CD4-positive, CD25-positive, alpha-beta regulatory T cell (primary cell): ENCODE data around the gene PHKG1. TPM values are rescaled to one million over a fixed set of nuclear protein-coding genes. Genes with fewer than 3 reads are reported as not detected.
"Not testable (repeated sequence)": the region's sequence is repeated elsewhere in the genome, so short reads cannot be mapped to it uniquely, and the experiment has no call there.

Experiments used
- ATAC-seq, 2 donors: fragments of 150-1000 bp; cut with Tn5 transposase; one replicate each; pipeline ENCODE4 v1.10.0; 2021; ENCODE audit warnings: low read depth in 2 of 2, moderate number of reproducible peaks in 2 of 2, moderate library complexity in 1 of 2
- DNase-seq, 3 donors: peaks; one replicate each; pipeline versions ENCODE4 v3.0.0 to v3.0.0-alpha.2; 2012 to 2022; ENCODE audit warnings: mixed read lengths in 1 of 3
- H3K27ac ChIP-seq: one replicate; pipeline ENCODE4 v1.7.0; 2013; ENCODE audit warnings: mild to moderate bottlenecking, low read length; ENCODE audit not compliant: insufficient read depth, poor library complexity, severe bottlenecking
- H3K27me3 ChIP-seq: one replicate; pipeline ENCODE4 v1.7.0; 2013; ENCODE audit warnings: low read length; ENCODE audit not compliant: control insufficient read depth, insufficient read depth
- H3K36me3 ChIP-seq: one replicate; pipeline ENCODE4 v1.7.0; 2013; ENCODE audit warnings: mild to moderate bottlenecking, low read length, moderate library complexity; ENCODE audit not compliant: control insufficient read depth, insufficient read depth
- H3K4me1 ChIP-seq: 2 replicates; pipeline ENCODE4 v1.7.0; 2013; ENCODE audit warnings: mild to moderate bottlenecking, low read length; ENCODE audit not compliant: insufficient read depth, control insufficient read depth, poor library complexity, severe bottlenecking
- H3K4me3 ChIP-seq: one replicate; pipeline ENCODE4 v1.7.0; 2013; ENCODE audit warnings: low read depth, mild to moderate bottlenecking, low read length, moderate library complexity
- H3K9me3 ChIP-seq, 2 experiments: 1 replicate in 1 of 2; 2 replicates in 1 of 2; pipeline ENCODE4 v1.7.0; 2013; ENCODE audit warnings: low read length in 2 of 2, mild to moderate bottlenecking in 1 of 2, moderate library complexity in 1 of 2; ENCODE audit not compliant: control insufficient read depth in 2 of 2
- H3K27ac Mint-ChIP-seq, 3 donors: one replicate each; pipeline ENCODE4 v1.8.0; 2020 to 2022; ENCODE audit warnings: mild to moderate bottlenecking in 3 of 3, mixed read lengths in 3 of 3, moderate library complexity in 2 of 3
- H3K27me3 Mint-ChIP-seq: one replicate; pipeline ENCODE4 v1.8.0; 2022; ENCODE audit warnings: mild to moderate bottlenecking, mixed read lengths
- H3K36me3 Mint-ChIP-seq: one replicate; pipeline ENCODE4 v1.8.0; 2020; ENCODE audit warnings: mixed read lengths
- H3K4me1 Mint-ChIP-seq, 4 donors: one replicate each; pipeline ENCODE4 v1.8.0; 2020 to 2022; ENCODE audit warnings: mixed read lengths in 4 of 4, mild to moderate bottlenecking in 1 of 4
- H3K4me3 Mint-ChIP-seq, 4 donors: one replicate each; pipeline ENCODE4 v1.8.0; 2020 to 2022; ENCODE audit warnings: mild to moderate bottlenecking in 4 of 4, mixed read lengths in 4 of 4, moderate library complexity in 3 of 4
- H3K9me3 Mint-ChIP-seq, 7 donors: one replicate each; pipeline ENCODE4 v1.8.0; 2020 to 2022; ENCODE audit warnings: mixed read lengths in 7 of 7, mild to moderate bottlenecking in 3 of 7, moderate library complexity in 2 of 7
- polyA plus RNA-seq, 4 donors: library from polyadenylated mRNA; unstranded; fragments of 300-500 nt; fragmentation: Illumina TruSeq; gene quantifications; one replicate each; pipeline ENCODE4 v1.2.3, GENCODE V29; 2021
- total RNA-seq: library from RNA; stranded (reverse); gene quantifications from one replicate; pipeline ENCODE4 v1.2.3, GENCODE V29; 2022

Gene PHKG1
- total and polyA plus RNA-seq, 5 donors from 2014 or later, result 0.08 to 8.2 (median 0.41) TPM

- not testable (repeated sequence) for H3K27ac Mint-ChIP-seq, ATAC-seq, H3K9me3 Mint-ChIP-seq, H3K4me1 ChIP-seq, H3K36me3 ChIP-seq, H3K27ac ChIP-seq, H3K4me3 ChIP-seq, H3K27me3 ChIP-seq, DNase-seq, H3K9me3 ChIP-seq, H3K27me3 Mint-ChIP-seq, H3K36me3 Mint-ChIP-seq
- H3K4me3 Mint-ChIP-seq, result peak overlapping the region in 3 of 4 donors; percentile 13 to 61 (median 15)
- H3K4me1 Mint-ChIP-seq, result peaks cover 6 to 13% (median 10%) of the 10 kb centered on the region in 4 donors
These were observed 60.2 kb downstream of the PHKG1 start for GRCh38 chr7:56032578-56032977.

- H3K9me3 ChIP-seq, H3K36me3 Mint-ChIP-seq, H3K27me3 Mint-ChIP-seq, H3K27me3 ChIP-seq, DNase-seq, H3K27ac ChIP-seq, H3K36me3 ChIP-seq, ATAC-seq, H3K4me1 ChIP-seq, H3K9me3 Mint-ChIP-seq, H3K4me3 ChIP-seq: not testable (repeated sequence)
- H3K27ac Mint-ChIP-seq, result peak overlapping the region in 1 of 3 donors; percentile 44
- peak overlapping the region in 1 of 4 donors; percentile 61 for H3K4me3 Mint-ChIP-seq
- peaks cover 6 to 13% (median 10%) of the 10 kb centered on the region in 4 donors for H3K4me1 Mint-ChIP-seq
These were observed 61.2 kb downstream of the PHKG1 start for GRCh38 chr7:56031556-56031955.

- Mint-ChIP-seq H3K4me3 (no peak overlapping the region), H3K9me3 (no peaks in the 10 kb centered on the region)
These were observed 62.4 kb downstream of the PHKG1 start for GRCh38 chr7:56030340-56030739.

More at GRCh38 chr7:56030340-56030739, 62.4 kb downstream of the PHKG1 start:
- ATAC-seq (no peak), DNase-seq (no peak)
- Mint-ChIP-seq H3K4me1 (peaks cover 6 to 13% (median 9%) of the 10 kb centered on the region in 4 donors), H3K27me3 (no peaks in the 10 kb centered on the region), H3K27ac (no peak overlapping the region), H3K36me3 (peaks cover 4% of the 10 kb centered on the region)
- Histone ChIP-seq H3K9me3 (no peaks in the 10 kb centered on the region), H3K36me3 (no peaks in the 10 kb centered on the region), H3K4me3 (no peak overlapping the region), H3K27ac (no peak overlapping the region), H3K27me3 (no peaks in the 10 kb centered on the region), H3K4me1 (peaks cover 8% of the 10 kb centered on the region)

Other genes starting within 250 kb of the PHKG1 start
- gene SEPTIN14, start 230.2 kb downstream of the PHKG1 start, total RNA-seq, result not detected
- not detected for gene SEPTIN14, start 230.2 kb downstream of the PHKG1 start, polyA plus RNA-seq
- 4.6 TPM for gene ZNF713, start 205.5 kb downstream of the PHKG1 start, total RNA-seq
- 1 to 10 TPM in 2 of 4 donors, under 1 TPM in 2; 0.06 to 2.3 (median 1.2) TPM for gene ZNF713, start 205.5 kb downstream of the PHKG1 start, polyA plus RNA-seq
- 7.0 TPM for gene MRPS17, start 141.1 kb downstream of the PHKG1 start, total RNA-seq
- gene MRPS17, start 141.1 kb downstream of the PHKG1 start, polyA plus RNA-seq, result 10 to 100 TPM; 16.7 to 20.2 (median 18.1) TPM
- gene NIPSNAP2, start 128.4 kb downstream of the PHKG1 start, total RNA-seq, result 34.8 TPM
- 10 to 100 TPM; 44.5 to 52.9 (median 47.4) TPM for gene NIPSNAP2, start 128.4 kb downstream of the PHKG1 start, polyA plus RNA-seq
- 1.5 TPM for gene PSPH, start 41.5 kb downstream of the PHKG1 start, total RNA-seq
- gene PSPH, start 41.5 kb downstream of the PHKG1 start, polyA plus RNA-seq, result 1 to 10 TPM; 4.1 to 6.6 (median 5.9) TPM
- 42.0 TPM for gene CCT6A, start 41.2 kb downstream of the PHKG1 start, total RNA-seq
- gene CCT6A, start 41.2 kb downstream of the PHKG1 start, polyA plus RNA-seq, result 10 to 100 TPM; 82.1 to 96.2 (median 89.8) TPM
- 114 TPM for gene SUMF2, start 28.7 kb downstream of the PHKG1 start, total RNA-seq
- 100 to 1,000 TPM; 166 to 205 (median 192) TPM for gene SUMF2, start 28.7 kb downstream of the PHKG1 start, polyA plus RNA-seq
- gene CHCHD2, start 13.5 kb upstream of the PHKG1 start, total RNA-seq, result 243 TPM
- 100 to 1,000 TPM; 505 to 622 (median 531) TPM for gene CHCHD2, start 13.5 kb upstream of the PHKG1 start, polyA plus RNA-seq
- gene NUPR2, start 23.5 kb upstream of the PHKG1 start, total RNA-seq, result not detected
- gene NUPR2, start 23.5 kb upstream of the PHKG1 start, polyA plus RNA-seq, result 1 to 10 TPM in 1 of 4 donors, not detected in 3; 1.0 TPM